Hematopoietic multipotent progenitor cell treated with erythropoietin and hydrocortisone succinate and interleukin-3 and kit ligand, for 15 days (in vitro differentiated cells): Measurements from ENCODE around the gene NXNL2.

ENCODE experiments used
- DNase-seq: peaks from one replicate; pipeline ENCODE4 v3.0.0-alpha.2; 2015; ENCODE audit warnings: low spot score

Gene NXNL2

GRCh38 chr9:88531920-88532698 is 2.9 kb upstream of the NXNL2 start:
- no peak for DNase-seq

DNA sequence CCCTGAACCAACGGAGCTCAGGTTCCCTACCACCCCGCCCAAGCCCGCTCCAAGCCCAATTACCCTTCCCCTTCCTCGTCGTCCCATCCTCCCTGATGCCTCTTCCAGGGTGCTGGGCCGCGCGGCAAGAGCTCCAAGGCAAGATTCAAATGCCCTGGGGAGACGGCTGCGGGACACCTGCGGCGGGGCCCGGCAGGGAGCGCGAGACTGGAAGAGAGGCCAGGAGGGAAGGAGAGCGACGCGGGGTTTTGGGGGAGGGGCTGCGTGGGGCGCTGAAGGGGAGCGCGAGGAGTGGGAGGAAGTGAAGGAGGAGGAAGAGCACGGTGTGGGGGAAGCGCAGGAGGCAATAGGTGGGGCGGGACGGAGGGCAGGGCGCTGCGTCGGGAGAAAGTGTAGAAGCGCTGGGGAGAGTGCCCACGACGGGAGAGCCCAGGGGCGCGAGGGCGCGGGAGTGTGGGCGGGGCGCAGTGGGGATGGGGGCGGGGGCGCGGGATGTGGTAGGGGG is 975 bp upstream of the NXNL2 start:
- no peak for DNase-seq

DNA sequence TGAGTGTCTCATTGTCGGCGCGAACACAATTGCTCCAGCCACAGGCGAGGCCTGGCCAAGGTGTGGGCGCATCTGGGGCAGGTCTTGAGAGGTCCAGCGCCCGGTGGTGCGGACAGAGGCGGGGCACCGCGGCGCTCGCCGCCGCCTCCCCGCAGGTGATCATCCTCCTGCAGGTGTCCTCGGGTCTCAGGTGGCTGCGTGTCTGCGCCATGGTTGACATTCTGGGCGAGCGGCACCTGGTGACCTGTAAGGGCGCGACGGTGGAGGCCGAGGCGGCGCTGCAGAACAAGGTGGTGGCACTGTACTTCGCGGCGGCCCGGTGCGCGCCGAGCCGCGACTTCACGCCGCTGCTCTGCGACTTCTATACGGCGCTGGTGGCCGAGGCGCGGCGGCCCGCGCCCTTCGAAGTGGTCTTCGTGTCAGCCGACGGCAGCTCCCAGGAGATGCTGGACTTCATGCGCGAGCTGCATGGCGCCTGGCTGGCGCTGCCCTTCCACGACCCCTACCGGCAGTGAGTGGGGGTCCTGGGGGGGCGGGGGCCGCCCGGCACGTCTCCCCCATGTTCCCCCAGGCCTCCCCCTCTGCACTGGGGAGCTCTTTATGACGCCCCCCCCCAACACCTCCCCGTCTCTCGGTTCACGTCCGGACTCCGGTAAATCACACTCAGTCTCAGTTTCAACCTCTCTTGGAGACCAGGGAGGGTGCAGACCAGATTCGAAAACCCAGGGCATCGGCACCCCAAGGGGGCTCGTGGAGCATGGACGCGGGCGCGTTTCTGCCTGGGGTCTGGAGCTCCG is 446 bp downstream of the NXNL2 start:
- DNase-seq = no peak

DNA sequence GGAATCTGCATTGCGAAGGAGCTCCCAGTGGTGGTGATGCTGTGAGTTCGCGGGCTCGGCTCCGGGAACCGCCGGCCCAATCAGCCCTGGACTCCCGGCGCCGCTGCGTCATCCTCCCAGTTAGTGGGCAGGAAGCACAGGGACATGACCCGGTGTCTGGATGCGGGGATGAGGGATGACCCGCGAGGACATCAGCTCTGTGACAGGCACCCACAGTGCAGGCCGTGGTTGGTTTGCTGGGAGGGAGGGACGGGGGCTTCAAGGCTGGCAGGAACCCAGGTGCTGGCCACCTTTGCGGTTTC is 996 bp downstream of the NXNL2 start:
- no peak for DNase-seq

DNA sequence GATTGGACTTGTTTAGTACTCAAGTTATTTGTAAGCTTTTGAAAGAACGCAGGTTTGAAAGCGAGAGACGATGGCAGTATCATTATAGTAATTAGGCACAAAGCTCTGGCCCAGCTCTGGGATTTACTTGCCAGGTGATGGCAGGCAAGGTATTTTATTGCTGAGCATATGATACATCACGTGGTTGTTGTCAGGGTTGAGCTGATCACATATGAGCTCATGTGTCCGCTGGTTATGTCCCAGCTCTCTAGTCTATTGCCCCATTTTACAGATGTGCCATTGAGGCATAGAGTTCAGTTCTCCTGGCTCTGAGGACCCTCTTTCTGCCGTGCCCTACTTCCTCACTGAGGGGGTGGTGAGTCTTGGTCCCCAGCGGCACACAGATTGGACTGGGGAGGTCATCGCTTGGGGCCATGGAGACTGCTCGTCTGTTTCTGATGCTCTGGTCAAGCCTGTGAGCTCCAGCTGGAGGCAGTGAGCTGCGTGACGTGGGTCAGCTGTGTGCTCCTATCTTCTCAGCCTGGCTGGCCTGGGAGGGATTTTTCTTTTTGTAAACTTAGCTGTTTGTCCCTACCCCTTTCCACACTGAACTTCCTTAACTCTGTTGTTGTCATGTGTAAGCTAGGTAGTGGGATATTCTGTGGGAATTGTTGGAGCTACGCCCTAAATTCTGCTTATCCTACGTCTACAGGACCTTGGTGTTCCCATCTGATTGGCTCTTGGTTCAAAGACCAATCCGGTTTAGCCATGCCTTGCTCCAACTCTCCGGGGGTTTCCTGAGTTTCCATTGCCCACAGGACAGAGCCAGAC is 2.2 kb downstream of the NXNL2 start:
- DNase-seq = no peak

GRCh38 chr9:88537761-88538091 is 2.7 kb downstream of the NXNL2 start:
- no peak for DNase-seq

DNA sequence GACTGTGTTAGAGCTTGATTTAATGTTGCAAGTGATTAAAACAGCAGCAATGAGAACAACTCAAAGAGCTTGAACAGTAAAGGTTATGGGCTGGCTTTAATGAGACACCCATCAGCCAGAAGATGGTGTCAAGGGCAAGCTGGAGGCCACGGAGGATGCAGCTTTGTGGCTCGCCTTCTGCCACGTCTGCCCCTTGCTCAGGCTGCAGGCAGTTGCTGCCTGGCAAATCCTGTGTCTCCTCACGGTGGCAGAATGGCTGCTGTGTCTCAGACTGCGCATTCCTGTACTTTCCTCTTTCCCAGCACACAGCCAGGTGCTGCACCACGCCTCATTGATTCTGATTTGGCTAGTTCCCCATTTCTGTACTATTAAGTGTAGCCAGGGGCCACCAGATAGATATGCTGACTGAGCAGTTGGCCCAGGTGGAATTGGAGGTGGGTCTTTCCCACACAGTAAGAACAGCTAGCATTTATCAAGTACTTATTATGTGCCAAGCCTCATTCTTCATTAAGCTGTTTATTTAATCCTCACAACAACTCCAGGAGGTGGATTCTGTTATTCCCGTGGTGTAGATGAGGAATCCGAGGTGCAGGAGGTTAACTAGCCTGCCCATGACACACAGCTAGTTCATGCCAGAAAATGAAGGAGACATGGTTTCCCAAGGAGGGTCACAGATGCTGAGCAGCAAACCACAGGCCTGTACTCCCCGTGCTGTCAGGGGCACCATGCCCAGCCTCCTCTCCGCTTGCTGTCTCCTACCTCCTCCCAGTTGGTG is 3.5 kb downstream of the NXNL2 start:
- no peak for DNase-seq

DNA sequence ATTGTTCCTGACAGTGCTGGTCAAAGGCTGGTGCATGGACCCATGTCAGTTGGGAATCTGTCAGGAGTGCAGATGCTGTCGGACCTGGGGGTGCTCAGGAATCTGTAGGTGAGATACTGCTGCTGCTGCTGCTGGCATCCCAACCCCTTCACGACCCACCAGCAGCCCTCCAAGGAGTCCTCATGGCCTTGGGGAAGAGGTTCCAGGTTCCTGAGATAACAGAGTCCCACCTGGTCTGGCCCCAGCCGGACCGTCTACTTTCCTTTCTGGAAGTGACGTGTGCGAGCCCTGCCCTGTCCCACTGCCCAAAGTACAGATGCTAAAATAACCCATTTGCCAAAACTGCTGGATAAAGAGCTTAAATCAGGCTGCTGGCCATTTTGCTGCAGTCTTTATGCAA is 4.3 kb downstream of the NXNL2 start:
- DNase-seq = no peak

DNA sequence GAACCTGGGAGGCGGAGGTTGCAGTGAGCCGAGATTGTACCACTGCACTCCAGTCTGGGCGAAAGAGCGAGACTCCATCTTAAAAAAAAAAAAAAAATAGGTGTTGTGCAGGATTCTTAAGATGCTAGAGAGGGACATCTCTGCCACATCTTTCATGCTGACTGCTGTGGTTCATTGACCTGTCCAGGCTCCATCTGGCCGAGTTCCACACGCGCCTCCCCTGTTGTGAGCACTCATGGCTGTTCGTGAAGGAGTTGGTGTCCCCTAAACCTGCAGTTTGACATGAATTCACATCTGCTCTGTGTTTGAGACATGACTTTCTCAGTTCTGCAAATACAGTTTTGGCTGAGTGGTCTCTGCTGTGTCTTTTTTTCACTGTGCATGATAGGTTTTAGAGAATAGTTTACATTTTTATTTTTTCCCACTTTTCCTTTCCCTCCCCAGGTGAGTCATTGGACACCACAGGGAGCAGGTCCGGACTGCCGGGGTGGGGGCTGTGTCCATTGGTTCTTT is 5.3 kb downstream of the NXNL2 start:
- no peak for DNase-seq

- DNase-seq = no peak
Measured at GRCh38 chr9:88544245-88544644, 9.3 kb downstream of the NXNL2 start.

DNA sequence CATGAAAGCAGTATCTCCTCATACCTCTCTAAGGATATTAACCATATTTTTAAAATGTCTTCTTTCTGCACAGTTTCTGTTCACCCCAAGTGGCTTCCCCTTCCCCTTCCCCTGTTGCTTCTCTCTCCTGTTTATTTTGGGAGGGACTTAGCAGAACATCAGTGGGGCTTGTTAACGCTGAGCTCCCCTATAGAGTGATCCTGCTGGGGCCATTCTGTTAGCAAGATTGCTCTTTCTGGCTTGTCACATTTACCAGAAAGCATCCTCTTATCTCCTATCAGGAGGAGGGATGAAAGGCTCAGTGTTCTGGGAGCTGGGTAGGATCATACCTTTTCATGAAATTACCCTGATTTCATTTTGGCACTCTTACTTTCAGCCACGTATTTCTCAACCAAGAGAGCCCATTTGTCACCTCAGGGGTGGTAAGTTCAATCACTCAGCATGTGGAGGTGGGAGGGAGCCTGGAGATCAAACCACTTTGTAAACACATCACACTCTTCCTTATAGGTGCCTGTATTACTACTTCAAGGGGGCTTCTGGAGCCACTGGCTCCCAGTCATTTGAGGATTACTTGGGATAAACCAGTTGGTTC is 16.7 kb downstream of the NXNL2 start:
- no peak for DNase-seq

GRCh38 chr9:88553350-88553749 is 18.4 kb downstream of the NXNL2 start:
- DNase-seq = no peak

DNA sequence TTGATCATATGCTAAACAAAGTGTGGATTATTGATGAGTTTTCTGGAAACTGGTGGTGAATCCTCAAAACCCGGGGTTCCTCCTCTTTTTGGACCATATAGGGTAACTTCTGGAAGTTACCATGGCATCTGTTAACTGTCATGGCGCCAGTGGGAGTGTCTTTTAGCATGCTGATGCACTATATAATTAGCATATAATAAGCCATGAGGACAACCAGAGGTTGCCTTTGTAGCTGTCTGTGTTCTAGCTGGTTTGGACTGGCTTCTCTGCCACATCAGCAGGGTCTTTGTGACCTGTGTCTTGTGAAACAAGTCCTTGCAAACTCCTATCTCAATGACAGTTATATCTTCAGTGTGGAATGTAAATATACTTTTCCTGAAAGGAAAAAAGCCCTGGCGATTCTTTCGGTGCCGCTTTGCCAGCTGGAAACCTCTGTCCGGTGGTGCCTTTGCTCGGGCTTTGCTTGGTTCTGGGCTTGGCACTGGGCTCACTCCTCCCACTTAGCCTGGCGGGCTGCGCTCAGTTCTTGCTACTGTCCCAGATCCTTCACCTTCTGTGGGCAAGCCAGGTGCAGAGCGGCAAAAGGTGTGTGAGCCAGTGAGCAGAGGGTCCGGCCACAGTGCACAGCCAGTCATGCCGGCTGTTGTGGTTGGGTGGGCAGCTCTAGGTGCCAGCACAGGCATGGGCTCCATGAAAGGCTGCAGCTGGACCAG is 20.4 kb downstream of the NXNL2 start:
- no peak for DNase-seq

DNA sequence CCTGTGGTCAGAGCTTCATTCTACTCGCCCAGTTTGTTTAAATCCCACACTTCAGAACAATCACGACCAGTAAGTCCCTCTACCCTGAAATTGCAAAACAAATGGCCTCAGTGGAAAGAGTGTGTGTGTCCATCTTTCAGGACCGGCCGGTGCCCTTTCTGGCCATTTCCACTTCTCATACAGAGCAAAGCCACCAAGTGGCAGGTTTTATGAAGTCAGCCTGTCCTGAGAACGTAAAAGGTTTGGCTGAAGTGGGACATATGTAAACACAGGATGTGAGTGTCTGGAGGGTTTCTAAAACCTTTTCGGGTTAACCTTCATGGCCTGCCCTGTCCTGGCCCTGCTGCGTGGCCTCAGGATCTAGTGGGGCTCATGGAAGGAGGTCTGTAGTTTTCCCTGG is 24.7 kb downstream of the NXNL2 start:
- DNase-seq = no peak

- no peak for DNase-seq
Measured at GRCh38 chr9:88567870-88568269, 32.9 kb downstream of the NXNL2 start.

DNA sequence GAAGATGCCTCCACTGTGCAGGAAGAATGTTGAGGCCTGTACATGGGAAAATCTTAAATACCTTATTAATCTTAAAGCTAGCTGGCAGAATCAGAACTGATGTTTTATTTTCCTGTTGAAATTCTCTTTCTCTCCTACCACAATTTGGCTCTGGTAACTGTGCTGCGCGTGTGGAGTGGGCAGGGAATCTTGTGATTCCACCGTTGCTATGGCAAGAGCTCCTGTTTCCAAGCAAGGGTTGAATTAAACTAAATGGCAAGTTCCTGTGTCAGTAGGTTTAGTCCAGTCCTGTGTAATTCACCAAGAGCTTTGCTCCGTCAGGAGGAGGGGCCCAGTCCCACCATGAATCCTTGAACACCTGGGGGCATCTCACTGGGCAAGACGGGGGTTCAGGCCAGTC is 36.4 kb downstream of the NXNL2 start:
- no peak for DNase-seq

DNA sequence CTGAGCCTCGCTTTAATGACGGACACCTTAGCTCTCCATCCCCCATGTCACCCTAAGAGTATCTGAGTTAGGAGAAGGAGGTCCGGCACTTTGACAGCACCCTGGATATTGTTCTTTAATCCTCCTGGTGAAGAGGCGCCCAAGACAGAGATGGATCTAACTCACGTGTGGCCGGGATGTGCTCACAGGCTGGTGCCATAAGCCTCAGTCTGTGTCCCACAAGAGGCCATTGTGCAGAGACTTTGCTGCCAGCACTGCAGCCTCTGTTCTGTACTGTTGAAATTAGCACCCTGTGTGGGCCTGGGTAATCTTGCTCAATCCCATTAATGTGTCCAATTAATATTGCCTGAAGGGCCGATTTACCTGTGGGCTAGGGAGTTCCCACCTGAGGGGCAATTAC is 37.7 kb downstream of the NXNL2 start:
- DNase-seq = no peak

DNA sequence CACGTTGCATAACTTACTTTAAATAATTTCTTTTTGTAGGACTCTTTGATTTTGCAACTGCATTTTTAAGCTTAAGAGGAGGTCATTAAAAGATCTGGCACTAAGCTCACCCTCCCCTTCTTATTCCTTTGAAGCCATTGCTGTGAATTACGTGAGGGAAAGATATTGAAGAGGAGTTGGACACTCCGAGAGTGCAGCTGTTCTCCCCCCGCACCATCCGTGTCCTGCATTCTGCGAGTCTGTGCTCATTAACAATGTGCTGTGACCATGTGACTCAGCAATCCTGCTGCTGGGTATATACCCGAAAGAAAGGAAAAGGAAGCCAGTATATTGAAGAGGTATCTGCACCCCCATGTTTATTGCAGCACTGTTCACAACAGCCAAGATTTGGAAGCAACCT is 40.0 kb downstream of the NXNL2 start:
- no peak for DNase-seq

DNA sequence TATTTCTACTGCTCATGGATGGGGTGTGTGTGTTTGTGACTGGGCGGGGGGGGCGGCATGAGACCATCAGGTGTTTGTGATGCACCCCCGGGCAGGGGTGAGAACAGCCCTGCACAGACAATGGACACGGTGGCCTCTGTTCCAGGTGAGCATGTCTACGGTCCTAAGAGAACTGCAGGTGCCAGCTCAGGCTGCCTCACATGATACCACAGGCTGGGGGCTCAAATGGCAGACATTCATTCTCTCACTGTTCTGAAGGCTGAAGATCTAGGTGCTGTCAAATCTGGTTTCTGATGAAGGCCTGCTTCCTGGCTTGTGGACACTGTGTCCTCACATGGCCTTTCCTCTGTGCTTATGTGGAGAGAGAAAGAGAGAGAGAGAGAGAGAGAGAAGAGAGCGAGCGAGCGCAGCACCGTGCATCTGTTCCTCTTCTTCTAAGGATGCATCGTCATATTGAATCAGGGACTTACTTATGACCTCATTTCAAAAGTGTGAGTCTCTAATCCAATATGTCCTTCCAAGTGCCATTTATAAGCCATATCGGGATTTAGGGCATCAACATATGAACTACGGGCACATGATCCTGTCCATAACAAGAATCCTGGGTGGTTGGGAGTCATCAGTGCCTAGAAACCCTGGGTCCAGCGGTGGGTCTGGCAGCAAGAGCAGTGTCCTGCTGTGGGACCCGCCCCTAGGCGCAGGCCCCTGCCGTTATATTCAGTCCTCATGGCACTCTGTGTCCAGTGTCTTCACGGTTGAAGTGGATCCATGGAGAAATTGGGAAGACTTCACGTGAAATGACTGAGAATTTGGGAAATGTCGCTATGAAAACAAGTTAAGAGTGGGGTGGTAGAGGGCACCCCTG is 42.5 kb downstream of the NXNL2 start:
- DNase-seq = no peak
